SK-N-SH (cell line): Measurements from ENCODE around the gene UTF1.

Source experiments
- CTCF ChIP-seq: fragments of 200-600 bp; sonication (generic); IDR thresholded peaks from 2 replicates; pipeline ENCODE4 v1.6.1; 2017; ENCODE audit warnings: antibody characterized with exemption, mild to moderate bottlenecking, moderate library complexity
- FOSL2 ChIP-seq: IDR thresholded peaks from 2 replicates; pipeline ENCODE4 v1.4.0; 2012; ENCODE audit warnings: low read depth, mild to moderate bottlenecking, moderate library complexity, borderline replicate concordance
- REST ChIP-seq: IDR thresholded peaks from 2 replicates; pipeline ENCODE4 v1.6.1; 2012; ENCODE audit warnings: mild to moderate bottlenecking, low read depth, low read length, moderate library complexity

GRCh38 chr10:133277993-133278576, 48.1 kb downstream of the UTF1 start:
- TF ChIP-seq CTCF (no peak), REST (no peak), FOSL2 (no peak)
